ENCODE results near the gene PCA3.

The PCA3 gene

DNA sequence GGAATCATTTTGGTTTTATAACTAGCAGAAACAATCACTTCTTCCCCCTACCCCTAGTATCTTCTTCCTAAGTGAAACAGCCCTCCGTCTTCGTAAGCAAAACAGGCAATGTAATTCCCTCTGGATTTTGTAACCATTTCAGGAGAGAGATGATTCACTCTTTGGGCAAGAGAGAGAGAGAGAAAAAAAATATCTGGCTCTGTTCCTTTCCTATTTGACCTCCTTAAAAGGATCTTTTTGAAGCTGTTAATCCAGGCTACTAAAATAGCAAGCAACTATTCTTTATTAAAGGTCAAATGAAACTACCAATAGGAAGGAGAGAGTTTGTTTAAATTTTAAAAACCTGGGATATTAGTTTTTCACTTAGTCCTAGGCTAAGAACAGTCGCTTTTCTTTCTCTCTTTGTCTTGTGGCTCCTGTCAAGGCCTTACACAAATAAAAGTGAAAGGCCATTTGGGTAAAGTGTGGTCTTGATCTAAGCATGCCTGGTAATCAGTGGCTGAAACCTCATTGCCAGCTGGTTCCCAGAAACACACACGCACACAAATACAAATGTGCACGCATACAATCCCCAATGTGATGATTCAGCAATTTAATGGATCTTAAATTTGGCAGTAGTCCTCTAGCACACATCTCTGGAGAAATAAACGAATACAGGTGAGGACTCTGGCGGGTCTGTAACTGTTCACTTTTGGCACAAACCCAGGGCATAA, 71.5 kb downstream of the PCA3 start:
- no peak for DNase-seq

Measured in left hindlimb (tissue), 1 donor.